GM11168 (cell line): ENCODE results near the gene DVL3.

Experiments
- in situ Hi-C: fragments of 300-500 bp; cut with MboI; formaldehyde crosslinking; loops from one replicate; pipeline ENCODE4 v1.12.0; 2022; ENCODE audit warnings: low sequenced_read_pairs; ENCODE audit not compliant: unreplicated experiment

DVL3 gene

DNA sequence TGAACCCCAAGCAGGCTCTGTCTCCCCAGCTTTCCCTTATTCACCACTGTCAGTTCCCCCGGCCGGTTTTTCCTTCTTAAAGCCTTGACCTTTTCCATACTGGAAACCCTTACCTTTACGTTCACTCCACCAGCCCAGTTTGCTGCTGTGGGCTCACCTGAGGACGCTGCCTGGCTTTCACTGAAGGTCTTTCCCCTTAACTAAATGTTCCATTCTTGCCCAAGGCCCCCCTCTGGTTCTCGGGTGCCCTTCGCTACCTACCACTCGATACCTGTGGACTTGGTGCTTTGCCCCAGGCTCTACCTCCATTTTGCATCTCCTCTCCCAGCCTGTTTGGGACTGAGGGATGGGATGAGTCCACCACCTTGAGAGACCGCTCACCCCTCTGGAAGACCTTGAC is 20.3 kb downstream of the DVL3 start:
- in situ Hi-C loops, result no loop called here

DNA sequence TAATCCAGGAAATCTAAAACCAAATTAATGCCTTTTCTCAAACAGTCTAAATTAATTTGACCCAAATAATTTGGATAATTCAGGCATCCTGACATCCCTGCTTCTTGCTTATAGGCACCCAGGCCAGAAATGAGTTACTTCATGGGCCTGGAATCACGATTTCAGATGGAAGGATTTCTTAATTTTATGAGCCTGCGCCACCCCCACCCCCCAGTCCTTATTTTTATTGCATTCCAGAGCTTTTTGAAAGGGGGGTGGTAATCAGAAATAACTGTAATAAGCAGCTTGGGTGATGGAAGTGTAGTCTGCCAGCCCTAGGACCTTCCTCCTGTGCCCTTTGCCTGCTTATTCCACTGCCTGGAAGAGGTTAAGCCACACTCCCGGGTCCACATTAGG is 20.8 kb downstream of the DVL3 start:
- in situ Hi-C loops, result no loop called here

DNA sequence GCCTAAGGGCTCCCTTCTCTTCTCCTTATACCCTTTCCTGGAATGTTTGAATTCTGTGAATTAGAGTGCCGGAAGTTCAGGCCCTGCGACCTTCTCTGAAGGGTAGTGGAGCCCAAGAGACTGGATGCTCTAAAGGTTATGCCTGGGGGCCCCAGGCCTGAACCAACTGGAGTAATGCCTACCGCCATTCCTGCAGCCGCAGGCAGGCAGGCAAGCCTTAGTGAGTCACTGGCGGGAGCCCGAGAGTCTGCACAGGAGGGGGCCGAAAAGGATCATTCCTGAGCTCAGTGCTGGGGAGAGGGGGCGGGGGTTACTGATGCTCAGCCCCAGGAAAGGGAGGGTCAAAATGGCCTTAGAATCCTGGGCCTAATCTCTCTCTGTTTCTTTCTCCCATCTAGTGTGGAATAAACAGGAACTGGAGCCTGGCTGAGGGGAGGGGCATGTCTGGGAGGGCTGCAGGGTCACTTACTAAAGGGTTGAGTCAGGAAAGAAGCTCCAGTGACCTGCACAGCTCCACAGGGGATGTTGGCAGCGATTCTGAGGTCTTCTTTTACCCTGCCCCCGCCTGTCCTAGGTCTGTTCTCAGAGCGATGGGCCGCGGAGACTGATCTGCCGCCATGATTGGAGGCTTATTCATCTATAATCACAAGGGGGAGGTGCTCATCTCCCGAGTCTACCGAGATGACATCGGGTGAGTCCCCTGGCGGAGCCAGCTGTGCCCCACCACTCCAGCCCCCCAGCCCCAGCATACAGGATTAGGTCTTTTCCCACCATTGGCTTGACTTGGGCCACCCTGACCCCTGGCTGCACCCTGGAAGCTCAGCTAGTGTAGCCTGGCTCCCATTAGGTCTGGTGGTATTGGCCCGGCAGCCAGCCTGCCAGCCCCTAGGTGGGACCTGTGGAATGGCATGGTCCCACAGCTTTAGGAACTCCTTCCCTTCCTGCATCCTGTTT is 21.5 kb downstream of the DVL3 start:
- in situ Hi-C loops, result no loop called here

DNA sequence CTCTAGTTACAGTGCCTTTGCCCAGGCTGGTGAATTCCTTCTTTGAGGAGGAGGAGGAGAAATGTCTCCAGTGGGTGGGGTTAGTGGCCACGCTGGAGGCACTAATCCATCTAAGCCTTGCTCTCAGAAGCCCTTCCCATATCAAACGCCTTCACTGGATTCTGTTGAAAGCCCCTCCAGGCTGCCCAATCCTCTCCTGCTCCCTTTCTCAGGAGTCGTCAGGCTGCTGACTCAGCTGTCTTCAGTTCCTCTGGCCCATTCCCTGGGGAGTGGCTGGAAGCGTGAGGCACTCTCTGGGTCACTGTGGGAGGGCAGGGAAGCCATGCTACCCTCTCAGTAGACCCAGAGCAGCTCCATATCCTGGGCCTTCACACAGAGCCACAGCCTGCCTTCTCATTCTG is 22.2 kb downstream of the DVL3 start:
- in situ Hi-C loops, result no loop called here

DNA sequence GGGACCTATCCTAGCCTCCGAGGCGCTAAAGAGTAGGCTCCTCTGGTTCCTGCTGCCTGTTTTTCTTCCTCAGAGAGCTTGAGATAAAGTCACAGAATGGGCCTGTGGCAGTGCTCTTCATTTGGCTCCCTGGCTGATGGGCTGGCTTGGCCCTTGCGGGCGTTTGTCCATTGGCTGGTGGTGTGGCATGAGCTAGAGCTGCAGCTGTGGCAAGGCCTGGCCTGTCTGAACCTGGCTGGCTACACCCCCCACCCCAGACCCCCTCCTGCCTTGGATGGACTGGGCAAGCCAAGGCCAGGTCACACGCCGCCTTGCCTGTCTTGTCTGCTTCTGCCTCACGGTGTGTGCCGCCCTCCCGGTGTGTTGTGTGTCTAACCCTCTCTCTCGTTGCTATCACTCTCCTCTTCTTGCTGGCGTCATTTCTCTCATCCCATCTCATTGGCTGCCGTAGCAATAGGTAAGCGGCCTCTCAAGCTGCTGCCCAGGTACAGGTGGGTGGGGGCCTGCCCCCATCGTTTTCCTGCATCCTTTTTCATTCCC is 22.7 kb downstream of the DVL3 start:
- in situ Hi-C loops, result no loop called here

DNA sequence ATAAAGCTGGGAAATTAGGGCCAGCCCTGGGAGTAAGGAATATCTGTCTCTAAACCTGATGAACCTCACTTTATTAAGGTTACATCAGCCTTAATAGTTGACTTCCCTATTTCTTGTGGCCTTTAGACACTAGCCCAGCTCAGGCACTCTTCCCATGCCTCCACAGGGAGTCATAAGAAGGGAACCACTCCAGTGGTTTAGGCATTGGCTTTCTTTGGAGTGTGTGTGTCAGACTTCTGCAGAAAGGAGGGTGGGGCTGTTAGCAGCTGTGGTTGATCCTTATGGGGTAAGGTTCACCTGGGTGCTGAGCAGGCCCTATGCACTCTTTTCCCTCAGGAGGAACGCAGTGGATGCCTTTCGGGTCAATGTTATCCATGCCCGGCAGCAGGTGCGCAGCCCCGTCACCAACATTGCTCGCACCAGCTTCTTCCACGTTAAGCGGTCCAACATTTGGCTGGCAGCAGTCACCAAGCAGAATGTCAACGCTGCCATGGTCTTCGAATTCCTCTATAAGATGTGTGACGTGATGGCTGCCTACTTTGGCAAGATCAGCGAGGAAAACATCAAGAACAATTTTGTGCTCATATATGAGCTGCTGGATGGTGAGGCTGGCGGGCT is 23.5 kb downstream of the DVL3 start:
- in situ Hi-C loops, result no loop called here

DNA sequence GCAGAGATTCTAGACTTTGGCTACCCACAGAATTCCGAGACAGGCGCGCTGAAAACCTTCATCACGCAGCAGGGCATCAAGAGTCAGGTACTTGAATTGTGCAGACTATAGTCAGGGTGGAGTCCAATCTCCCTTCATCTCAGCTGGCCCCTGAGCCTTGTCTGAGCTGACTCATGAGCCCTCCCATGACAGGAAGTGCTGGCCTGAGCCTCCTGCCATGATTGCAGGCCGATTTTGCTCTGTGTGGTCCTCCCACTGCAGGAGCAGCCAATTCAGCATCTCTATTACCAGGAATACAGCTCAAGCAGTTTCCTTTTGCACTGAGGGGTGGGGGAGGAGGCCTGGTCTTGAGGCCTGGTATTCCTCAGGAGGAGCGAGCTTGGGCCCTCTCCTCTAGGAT is 25.0 kb downstream of the DVL3 start:
- in situ Hi-C loops, result no loop called here

DNA sequence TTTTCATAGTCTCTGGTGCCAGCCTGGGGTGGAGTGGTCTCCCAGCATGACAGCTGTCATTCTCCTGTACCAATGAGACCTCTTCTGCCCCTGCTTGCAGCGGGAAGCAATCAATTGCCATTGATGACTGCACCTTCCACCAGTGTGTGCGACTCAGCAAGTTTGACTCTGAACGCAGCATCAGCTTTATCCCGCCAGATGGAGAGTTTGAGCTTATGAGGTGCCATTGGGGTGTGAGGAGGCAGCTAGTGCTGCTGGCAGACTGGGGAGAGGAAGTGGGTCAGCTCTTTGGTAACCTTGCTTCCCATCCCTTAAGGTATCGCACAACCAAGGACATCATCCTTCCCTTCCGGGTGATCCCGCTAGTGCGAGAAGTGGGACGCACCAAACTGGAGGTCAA is 26.4 kb downstream of the DVL3 start:
- in situ Hi-C loops, result no loop called here

DNA sequence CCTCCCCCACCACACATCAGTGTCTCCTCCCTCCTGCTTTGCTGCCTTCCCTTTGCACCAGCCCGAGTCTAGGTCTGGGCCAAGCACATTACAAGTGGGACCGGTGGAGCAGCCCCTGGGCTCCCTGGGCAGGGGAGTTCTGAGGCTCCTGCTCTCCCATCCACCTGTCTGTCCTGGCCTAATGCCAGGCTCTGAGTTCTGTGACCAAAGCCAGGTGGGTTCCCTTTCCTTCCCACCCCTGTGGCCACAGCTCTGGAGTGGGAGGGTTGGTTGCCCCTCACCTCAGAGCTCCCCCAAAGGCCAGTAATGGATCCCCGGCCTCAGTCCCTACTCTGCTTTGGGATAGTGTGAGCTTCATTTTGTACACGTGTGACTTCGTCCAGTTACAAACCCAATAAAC is 28.5 kb downstream of the DVL3 start:
- in situ Hi-C loops, result no loop called here

DNA sequence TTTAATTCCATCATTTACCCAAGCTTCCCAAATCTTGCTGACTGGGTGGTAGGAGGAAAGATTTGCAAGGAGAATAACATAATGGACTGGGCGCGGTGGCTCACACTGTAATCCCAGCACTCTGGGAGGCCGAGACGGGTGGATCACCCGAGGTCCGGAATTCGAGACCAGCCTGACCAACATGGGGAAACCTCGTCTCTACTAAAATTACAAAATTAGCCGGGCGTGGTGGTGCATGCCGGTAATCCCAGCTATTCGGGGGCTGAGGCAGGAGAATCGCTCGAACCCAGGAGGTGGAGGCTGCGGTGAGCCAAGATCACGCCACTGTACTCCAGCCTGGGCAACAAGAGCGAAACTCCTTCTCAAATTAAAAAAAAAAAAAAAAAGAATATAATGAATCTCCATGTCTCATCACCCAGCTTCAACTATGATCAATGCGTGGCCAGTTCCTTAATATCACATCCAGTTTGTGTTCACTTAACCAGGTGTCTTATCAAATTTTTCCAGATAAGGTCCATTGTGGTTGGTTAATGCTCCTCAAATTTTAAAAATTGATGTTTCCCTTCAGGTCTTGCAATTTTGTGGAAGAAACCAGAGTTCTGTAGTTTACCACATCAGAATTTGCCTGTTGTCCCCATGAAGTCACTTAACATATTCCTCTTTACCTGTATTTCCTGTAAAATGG is 29.5 kb downstream of the DVL3 start:
- in situ Hi-C loops, result no loop called here

DNA sequence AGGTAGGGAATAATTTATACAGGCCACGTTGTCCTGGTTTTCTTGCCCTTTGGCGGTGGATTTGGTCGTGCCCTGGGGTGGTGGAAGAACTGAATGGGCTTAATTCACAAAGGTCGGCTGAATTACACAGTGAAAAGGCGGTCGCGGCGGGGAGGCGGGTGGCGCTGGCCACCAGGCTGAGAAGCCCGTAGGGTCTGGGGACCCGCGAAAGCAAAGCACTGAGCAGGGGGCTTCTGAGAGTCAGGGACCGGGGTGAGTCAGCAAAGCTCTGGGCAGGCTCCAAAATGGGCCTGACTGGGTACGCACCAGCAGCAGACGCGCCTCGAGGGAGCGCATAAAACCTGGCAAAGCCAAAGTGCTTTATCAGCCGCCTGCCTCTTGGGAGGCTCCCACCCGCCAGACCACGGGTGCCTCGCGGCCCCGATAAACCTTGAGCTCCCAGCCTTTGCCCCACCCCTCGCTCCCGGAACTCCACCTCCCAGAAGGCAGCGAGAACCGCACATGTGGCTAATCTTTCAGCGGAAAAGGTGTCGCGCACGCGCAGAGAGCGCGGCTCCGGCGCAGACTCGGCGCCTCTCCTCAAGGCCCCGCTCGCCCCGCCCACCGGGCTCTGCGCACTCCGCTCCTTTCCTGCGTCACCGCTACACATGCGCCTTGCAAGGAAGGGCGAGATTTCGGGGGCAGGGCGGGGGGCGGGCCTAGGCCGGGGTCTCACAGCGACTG is 30.4 kb downstream of the DVL3 start:
- in situ Hi-C loops, result no loop called here

DNA sequence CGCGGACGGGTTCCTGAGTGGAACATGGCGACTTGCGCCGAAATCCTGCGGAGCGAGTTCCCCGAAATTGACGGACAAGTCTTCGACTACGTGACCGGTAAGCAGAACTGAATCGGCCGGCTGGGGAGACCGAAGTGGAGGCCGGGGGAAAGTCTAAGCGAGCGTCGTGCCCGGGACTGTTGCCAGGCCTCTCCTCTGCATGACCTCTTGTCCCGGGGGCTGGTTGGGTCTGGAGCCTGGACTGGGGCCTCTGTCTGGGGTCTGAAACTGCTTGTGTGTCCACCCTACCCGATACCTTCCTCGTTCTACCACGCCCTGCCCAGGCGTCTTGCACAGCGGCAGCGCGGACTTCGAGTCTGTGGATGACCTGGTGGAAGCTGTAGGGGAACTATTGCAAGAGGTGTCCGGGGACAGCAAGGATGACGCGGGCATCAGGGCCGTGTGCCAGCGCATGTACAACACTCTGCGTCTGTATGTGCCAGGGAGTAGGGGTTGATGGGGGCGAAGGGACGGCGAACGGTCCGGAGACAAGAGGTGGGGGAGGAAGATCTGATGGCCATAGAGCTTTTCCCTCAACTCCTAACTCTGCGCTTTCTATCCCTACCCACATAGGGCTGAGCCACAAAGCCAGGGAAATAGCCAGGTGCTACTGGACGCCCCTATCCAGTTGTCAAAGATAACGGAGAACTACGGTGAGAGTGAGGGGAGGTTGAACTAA is 31.2 kb downstream of the DVL3 start, which contains the start of gene ABCF3:
Gene ABCF3 (plus strand): TSS at position 16 of the 718 bp plus-strand sequence. CDS start 9 bp downstream, at position 25.
- in situ Hi-C loops, result no loop called here

DNA sequence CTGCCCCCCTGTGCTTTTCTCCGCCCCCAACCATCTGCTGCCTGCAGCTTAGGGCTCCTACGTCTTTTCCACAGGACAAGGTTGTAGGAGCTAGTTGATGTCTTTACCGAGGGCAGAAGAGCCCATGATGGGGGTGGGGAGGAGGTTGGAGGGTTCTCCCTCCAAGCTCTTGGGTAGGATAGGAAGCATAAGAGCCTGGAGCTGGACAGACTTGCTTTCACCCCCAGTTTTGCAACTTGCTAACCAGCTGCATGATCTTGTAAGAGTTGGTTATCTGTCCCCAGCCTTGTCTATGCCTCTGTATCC is 31.7 kb downstream of the DVL3 start:
- in situ Hi-C loops, result no loop called here

DNA sequence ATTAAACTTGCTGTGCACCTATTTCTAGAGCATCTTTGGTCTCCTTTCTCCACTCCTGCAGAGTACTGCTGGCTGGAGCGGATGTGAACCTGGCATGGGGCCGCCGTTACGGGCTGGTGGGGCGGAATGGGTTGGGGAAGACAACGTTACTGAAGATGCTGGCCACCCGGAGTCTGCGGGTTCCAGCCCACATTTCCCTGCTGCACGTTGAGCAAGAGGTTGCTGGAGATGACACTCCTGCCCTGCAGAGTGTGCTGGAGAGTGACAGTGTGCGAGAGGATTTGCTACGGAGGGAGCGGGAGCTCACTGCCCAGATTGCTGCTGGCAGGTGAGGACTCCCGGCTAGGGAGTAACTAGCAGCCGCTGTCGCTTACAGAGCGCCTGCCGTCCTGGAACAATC is 32.9 kb downstream of the DVL3 start:
- in situ Hi-C loops, result no loop called here

DNA sequence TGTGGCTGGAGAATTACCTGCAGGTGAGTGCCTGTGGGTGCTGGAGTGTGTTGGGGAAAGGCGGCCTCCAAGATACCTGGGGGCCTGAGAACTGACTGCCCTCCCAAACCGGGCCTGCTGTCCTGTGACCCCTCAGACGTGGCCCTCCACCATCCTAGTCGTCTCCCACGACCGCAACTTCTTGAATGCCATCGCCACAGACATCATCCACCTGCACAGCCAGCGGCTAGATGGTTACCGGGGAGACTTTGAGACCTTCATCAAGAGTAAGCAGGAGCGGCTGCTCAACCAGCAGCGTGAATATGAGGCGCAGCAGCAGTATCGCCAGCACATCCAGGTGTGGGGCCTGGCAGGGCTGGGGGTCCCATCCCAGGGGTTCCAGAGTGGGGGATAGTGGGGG is 34.2 kb downstream of the DVL3 start:
- in situ Hi-C loops, result no loop called here

DNA sequence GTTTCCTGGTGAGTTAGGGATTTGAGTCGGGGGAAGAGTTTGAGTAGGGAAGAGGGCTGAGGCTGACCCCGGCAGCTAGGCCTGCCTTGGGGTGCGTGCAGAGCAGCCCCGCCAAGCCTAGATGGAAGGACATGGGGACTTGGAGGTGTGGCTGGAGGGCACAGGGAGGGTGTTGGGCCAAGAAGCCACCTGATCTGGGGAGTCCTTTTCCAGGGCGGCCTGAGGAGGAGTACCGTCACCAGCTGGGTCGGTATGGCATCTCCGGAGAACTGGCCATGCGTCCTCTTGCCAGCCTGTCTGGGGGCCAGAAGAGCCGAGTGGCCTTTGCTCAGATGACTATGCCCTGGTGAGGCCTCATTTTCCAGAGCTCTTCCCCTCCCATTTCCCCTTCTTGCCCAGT is 37.7 kb downstream of the DVL3 start:
- in situ Hi-C loops, result no loop called here

DNA sequence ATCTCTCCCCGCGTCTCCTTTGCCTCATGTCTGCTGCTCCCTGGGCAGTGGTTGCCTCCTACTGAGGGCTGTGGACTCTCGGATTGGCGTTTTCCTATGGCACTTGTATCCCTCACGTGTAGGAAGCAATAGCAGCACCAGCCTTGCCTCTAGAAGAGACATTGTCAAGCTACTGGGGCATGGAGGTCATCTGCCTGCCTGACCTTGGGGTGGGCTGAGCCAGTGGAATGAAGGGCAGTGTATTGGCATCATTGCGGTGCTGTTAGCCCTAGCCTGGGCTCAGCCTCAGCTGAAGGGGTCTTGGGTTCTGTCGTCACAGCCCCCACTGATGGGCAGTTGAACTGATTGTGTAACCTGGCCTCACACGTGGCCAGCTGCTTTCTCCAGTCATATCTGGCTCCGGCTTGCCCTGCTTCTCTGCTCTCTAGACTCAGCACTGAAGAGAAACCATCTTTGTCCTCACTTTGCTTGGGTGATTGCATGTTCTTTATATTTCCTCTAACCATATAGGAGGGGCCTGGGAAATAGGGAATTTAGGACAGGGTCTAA is 38.9 kb downstream of the DVL3 start:
- in situ Hi-C loops, result no loop called here

DNA sequence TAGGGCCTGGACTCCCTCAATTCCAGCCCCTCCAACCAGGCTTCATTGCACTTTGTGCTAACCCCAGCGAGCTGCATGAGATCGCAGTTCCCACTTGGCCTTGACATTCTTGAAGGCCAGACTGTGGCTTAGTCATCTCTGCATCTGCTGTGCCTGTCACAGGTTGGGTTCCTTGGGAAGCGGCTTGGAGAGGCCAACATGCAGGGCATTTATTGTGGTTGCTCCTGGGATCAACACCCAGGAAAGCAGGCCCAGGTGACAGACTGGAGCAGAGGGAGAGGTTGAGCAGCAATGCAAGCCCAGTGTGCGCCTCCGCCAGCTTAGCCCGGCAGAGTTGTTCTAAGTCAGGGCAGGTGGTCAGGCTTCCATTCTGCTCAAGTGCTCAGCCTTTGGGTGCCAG is 41.4 kb downstream of the DVL3 start:
- in situ Hi-C loops, result no loop called here

DNA sequence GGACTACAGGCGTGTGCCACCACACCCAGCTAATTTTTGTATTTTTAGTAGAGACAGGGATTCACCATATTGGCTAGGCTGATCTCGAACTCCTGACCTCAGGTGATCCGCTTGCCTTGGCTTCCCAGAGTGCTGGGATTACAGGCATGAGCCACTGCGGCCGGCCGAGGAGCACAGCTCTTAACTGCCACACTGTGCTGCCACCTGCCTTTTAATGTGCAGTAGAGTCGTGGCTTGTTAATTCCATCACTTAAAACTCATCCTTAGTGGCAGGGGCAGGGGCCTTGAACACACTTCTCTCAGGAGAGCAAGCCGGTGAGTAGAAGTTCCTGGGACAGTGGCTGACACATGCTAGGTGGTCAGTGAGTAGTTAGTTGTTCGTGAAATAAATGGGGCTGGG is 43.3 kb downstream of the DVL3 start:
- in situ Hi-C loops, result no loop called here

DNA sequence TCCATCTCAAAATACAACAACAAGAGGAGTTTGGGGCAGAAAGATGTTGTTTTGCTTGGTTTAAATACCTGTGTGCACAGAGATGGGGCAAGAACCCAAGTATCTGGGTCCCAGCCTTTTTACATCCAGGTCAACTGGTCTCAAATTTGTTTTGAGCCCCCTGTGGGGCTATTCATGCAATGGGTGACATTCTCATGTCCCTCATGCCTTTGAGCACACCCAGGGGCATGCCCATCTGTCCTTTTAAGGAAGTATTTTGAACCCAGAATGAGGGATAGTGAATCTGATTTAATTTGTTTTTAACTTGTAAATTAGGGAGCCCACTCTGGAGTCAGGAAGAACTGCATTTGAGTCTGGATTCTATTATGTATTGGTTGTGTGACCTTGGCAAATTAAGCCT is 45.6 kb downstream of the DVL3 start:
- in situ Hi-C loops, result no loop called here
